Stimulated activated CD8-positive, alpha-beta memory T cell treated with anti-CD3 and anti-CD28 coated beads, Interleukin-12 subunit alpha, Interleukin-12 subunit beta, amount 100 ng/mL, for 1 hour (primary cell): ENCODE measurements around the gene AFAP1.
A peak's percentile ranks its signal among the peaks of the same experiment; 100 is the strongest.

Source experiments
- DNase-seq: peaks from one replicate; pipeline ENCODE4 v3.0.0-alpha.2; 2020; ENCODE audit warnings: low read depth

Gene AFAP1, protein sequence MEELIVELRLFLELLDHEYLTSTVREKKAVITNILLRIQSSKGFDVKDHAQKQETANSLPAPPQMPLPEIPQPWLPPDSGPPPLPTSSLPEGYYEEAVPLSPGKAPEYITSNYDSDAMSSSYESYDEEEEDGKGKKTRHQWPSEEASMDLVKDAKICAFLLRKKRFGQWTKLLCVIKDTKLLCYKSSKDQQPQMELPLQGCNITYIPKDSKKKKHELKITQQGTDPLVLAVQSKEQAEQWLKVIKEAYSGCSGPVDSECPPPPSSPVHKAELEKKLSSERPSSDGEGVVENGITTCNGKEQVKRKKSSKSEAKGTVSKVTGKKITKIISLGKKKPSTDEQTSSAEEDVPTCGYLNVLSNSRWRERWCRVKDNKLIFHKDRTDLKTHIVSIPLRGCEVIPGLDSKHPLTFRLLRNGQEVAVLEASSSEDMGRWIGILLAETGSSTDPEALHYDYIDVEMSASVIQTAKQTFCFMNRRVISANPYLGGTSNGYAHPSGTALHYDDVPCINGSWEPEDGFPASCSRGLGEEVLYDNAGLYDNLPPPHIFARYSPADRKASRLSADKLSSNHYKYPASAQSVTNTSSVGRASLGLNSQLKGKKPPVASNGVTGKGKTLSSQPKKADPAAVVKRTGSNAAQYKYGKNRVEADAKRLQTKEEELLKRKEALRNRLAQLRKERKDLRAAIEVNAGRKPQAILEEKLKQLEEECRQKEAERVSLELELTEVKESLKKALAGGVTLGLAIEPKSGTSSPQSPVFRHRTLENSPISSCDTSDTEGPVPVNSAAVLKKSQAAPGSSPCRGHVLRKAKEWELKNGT

DNA sequence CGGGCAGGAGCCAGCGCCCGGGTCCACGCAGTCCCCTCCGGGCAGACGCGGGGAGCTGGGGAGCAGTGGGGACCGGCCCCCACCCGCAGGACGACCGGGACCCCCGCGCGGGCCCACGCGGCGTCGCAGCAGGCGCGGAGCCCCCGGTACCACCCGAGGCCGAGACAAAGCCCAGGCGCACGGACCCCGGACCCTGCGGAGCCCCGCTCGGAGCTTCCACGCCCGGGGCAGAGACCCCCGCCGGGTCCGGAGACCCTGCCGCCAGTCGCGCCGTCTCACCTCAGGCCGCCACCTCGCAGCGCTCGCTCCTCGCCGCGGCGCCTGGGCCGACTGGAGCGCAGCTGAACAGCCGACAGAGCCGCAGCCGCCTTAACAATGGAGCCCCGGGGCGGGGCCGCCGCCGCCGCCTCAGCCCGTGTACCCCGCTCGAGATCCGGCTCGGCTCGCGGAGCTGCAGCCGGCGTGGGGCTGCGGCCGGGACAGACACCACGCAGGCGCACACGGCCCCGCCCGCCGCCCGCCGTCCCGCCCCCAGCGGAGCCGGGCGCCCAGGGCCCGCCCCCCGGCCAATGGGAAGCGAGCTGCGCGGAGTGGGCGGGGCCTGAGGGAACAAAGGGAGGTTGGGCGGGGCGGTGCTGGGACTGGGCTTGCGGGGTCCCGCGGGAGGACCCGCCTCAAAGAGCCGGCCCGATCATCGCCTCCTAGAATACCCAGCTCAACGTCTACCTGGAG is at the start of gene AFAP1:
Gene AFAP1 (minus strand): TSS at position 485 of the 732 bp plus-strand sequence. CDS start 67,783 bp downstream, outside the sequence.
- peak; percentile 81 for DNase-seq

DNA sequence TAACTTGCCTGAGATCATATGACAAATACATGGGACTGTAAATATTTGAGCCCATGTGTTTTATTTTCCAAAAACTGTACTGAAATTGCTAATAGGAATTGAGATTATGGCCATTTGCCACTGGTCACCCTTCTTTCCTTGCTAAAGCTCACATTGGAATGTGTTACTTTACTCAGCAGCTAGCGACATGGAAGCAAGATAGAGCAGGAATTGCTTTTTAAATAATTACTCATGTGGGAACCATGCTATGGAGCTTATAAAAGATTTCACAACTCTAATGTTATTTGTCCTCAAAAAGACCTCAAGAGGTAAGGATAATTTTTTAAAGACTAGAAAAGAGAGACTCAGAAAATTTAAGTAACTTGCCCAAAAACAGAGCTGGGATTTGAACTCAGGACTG is 48.8 kb upstream of the AFAP1 start:
- DNase-seq, result no peak

GRCh38 chr4:7987148-7987989 is 47.7 kb upstream of the AFAP1 start:
- DNase-seq, result peak; percentile 66

GRCh38 chr4:7985891-7986441 is 46.3 kb upstream of the AFAP1 start:
- no peak for DNase-seq

- no peak for DNase-seq
Measured at GRCh38 chr4:7985072-7985471, 45.4 kb upstream of the AFAP1 start.

GRCh38 chr4:7984286-7984925 is 44.7 kb upstream of the AFAP1 start:
- no peak for DNase-seq

GRCh38 chr4:7983296-7983695 is 43.6 kb upstream of the AFAP1 start:
- DNase-seq, result no peak

DNA sequence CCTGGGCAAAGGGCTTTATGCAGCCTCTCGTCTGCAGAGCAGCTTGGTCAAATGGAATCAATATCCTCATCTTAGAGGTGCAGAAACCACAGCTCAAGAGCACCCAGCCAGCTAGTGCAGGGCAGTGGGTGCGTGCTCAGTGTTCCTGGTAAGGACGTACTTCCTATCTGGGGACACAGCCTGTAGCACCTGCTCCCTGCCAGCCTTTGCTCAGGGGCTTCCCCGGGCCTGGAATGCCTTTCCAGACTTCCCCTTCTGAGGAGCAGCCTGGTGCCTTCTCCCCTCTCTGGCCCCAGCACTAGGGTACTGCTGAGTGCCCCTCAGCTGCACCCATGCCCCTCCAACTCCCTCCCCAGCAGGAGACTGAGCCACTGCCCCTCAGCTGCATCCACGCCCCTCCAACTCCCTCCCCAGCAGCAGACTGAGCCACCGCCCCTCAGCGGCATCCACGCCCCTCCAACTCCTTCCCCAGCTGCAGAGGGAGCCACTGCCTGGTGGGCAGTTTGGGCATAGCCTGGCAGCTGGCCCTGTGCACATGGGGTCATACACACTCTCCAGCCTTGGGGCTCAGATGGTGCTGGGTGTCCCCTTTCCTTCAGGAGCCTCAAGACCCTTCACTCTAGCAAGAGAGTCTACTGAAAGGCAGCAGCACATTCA is 42.2 kb upstream of the AFAP1 start:
- no peak for DNase-seq

- DNase-seq, result no peak
Measured at GRCh38 chr4:7980036-7980435, 40.4 kb upstream of the AFAP1 start.

- DNase-seq, result no peak
Measured at GRCh38 chr4:7979652-7979968, 39.9 kb upstream of the AFAP1 start.

GRCh38 chr4:7978907-7979651 is 39.4 kb upstream of the AFAP1 start:
- no peak for DNase-seq

GRCh38 chr4:7978489-7978888 is 38.8 kb upstream of the AFAP1 start:
- DNase-seq, result no peak

DNA sequence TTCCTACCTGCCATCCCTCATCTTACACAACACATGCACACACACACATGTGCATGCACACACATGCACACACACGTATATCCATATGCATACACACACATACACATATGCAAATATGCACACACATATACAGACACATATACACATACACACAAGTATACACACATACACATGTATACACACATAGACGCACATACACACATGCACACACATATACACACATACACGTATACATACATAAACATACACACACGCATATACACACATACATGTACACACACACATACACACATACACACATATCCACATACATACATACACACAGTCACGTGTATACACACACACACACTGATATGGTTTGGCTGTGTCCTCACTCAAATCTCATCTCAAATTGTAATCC is 37.0 kb upstream of the AFAP1 start:
- DNase-seq, result no peak

- DNase-seq, result no peak
Measured at GRCh38 chr4:7976025-7976424, 36.4 kb upstream of the AFAP1 start.

DNA sequence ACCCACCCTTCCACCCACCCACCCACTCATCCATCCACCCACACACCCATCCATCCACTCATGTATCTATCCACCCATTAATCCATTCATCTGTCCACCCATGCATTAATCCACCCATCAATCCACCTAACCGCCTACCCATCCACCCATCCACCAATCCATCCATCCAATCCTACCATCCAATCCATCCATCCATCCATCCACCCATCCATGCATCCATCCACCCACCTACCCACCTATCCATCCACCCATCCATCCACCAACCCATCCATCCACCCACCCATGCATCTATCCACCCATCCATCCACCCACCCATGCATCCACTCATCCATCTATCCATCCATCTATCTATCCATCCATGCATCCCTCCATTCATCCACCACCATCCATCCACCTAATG is 34.8 kb upstream of the AFAP1 start:
- no peak for DNase-seq

DNA sequence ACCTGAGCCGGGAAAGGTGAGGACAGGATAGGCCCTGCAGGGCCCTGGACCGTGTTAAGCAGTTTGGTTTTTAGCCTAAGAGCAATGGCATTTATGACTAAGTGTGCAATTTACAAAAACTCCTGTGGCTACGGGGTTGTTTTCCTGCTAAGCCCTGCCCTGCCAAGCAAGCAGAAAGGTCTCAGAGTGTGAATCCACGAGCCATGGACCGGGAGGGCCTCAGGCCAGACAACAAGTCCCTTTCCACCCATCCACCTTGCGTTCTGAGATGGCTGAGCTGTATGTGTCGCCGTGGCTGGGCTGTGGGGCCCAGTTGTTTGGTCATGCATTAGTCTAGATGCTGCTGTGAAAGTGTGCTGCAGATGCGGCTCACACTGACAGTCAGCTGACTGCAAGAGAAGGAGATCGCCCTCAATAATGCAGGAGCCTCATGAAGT is 33.9 kb upstream of the AFAP1 start:
- DNase-seq, result no peak

DNA sequence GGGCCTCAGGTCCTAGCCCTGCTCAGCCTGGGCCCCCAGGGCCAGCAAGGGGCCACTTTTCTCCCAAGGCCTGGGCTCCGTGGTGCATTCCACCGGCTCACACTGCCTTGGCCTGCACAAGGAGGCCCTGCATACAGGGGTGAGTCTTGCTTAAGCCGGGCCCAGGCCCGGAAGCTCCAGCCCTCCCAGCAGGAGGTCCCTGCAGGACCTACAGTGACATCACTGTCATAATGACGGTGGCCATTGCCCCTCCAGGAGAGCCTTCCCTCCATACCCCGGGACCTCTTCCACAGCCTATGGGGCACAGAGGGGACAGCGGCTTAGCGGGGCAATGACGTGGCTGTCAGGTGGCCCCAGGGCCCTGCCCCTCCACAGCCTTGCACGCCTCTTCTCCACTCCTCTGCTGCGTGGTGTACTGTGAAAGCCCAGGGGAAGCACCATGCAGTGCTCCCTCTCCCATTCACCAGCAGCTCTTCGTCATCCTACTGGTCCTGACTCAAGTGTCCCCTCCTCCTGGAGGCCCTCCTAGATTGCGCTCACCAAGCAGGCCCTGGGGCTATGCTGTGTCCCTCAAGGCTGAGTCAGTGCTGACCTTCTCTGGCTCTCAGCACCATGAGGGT is 32.3 kb upstream of the AFAP1 start:
- no peak for DNase-seq

DNA sequence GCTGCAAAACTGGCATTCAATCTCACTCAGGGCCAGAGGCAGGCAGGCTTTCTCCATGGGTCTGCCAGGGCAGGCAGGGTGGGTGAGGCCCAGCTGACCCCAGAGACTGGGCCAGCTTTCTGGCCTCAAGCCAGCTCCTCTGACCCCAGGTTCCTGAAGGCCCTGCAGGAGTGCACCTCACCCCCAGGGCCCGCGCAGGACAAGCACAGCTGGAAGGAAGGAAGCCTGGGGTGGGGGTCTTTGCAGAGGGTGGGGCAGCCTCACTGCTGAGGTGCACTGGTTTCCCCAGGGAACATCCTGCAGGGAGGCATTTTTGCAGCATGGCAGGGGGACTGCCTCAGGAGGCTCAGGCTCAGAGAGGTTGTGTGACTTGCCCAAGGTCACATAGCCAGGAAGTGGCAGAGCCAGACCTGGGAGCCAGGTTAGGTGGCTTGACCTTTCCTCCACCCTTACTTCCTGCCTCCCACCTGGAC is 31.5 kb upstream of the AFAP1 start:
- no peak for DNase-seq

DNA sequence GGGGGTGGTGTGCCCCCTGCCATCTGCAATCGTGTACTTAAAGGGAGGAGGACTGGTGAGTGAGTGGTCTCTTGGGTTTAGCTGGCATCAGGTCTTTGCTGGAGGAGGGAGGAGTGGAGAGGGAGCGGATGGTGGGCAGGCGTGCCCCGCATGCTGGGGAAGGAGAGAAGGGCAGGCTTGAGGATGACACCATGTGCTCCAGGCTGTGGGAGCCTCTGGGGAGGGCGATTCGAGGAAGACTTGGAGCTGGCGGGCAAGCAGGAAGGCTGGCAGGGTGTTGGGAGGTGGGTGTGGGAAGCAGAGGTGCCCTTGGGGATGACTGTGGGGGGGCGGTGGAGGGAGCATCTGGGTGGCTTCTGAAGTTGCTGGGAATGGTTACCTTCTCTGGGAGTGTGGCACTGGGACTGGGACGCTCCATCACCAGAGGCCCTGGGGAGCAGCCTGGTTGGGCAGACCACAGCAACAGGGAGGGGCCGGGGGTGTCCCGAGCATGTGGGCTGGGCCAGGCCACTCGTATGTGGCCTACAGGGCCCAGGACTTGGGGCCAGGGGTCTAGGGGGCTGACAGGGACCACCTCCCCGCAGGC is 30.8 kb upstream of the AFAP1 start:
- DNase-seq, result no peak
